ENCODE data around the gene OR2S2.
A peak's percentile ranks its signal among the peaks of the same experiment; 100 is the strongest.

OR2S2 gene

DNA sequence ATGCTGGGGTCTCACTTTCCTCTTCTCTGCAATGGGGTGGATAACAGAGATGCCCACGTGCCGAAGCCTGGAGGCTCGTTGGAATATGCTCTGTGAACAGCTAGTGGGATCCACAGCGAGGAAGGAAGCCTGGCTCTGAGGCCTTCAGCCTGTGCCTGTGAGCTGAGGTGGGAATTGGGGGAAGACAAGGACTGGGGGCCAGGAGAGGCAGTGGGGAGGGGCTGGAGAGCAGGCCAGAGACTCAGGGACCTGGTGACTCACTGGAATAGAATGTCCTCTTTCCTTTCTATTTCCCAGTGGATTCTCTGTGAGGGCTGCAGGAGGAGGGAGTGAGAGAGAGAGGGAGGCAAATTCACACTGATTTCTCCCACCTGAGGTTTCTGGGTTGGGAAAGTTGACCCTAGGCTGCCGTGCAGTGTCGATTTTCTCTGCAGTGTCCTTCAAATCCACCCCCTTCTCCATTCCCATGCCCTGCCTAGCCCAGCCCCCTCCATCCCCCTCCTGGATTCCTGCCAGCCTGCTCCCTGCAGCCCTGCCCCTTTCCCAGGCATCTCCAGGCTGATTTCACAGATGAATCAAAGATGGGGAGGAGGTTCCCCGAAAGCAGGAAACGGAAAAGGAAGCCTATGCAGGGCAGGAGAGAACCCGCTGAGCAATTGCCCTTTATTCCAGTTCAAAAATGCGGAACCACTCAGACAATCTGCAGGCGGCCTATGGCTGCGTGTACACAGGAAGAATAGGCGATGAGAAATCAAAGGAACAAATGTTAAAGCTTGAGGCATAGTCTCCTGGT lies 50.0 kb downstream of the OR2S2 start:
- peak; percentile 87 for DNase-seq

Data from right hindlimb (tissue), 1 donor.